Hepatocyte (in vitro differentiated cells): ENCODE data around the gene DOCK1. TPM values are rescaled to one million over a fixed set of nuclear protein-coding genes. Genes with fewer than 3 reads are reported as not detected.

ENCODE experiments used
- DNase-seq: peaks from one replicate; pipeline ENCODE4 v3.0.0-alpha.2; 2016; ENCODE audit warnings: low spot score
- H2AFZ ChIP-seq: fragments of 200-600 bp; sonication (generic); 2 replicates; pipeline ENCODE4 v1.6.0; 2016; ENCODE audit warnings: antibody characterized with exemption, mild to moderate bottlenecking
- H3K27ac ChIP-seq: fragments of 200-600 bp; sonication (generic); 2 replicates; pipeline ENCODE4 v1.5.1; 2016; ENCODE audit warnings: mild to moderate bottlenecking
- H3K27me3 ChIP-seq: fragments of 200-600 bp; sonication (generic); 2 replicates; pipeline ENCODE4 v1.6.1; 2016
- H3K36me3 ChIP-seq: fragments of 200-600 bp; sonication (generic); replicated peaks from 2 replicates; pipeline ENCODE4 v1.5.1; 2016; ENCODE audit warnings: low read depth; ENCODE audit not compliant: insufficient read depth
- H3K4me1 ChIP-seq: fragments of 200-600 bp; sonication (generic); 2 replicates; pipeline ENCODE4 v1.5.1; 2016; ENCODE audit warnings: mild to moderate bottlenecking, moderate library complexity; ENCODE audit not compliant: insufficient read depth
- H3K4me2 ChIP-seq: fragments of 200-600 bp; sonication (generic); 2 replicates; pipeline ENCODE4 v1.6.0; 2016
- H3K4me3 ChIP-seq: fragments of 200-600 bp; sonication (generic); 2 replicates; pipeline ENCODE4 v1.5.1; 2016; ENCODE audit warnings: mild to moderate bottlenecking
- H3K79me2 ChIP-seq: fragments of 200-600 bp; sonication (generic); 2 replicates; pipeline ENCODE4 v1.6.0; 2017; ENCODE audit warnings: mild to moderate bottlenecking
- H3K9me2 ChIP-seq: fragments of 200-600 bp; sonication (generic); replicated peaks from 2 replicates; pipeline ENCODE4 v1.6.0; 2017; ENCODE audit warnings: mild to moderate bottlenecking; ENCODE audit not compliant: insufficient read depth
- H3K9me3 ChIP-seq: fragments of 200-600 bp; sonication (generic); 2 replicates; pipeline ENCODE4 v1.5.1; 2016; ENCODE audit warnings: low read depth, mild to moderate bottlenecking
- H4K20me1 ChIP-seq: fragments of 200-600 bp; sonication (generic); 2 replicates; pipeline ENCODE4 v1.6.0; 2016; ENCODE audit warnings: mild to moderate bottlenecking; ENCODE audit not compliant: insufficient read depth, poor library complexity, severe bottlenecking
- EZH2 ChIP-seq: fragments of 200-600 bp; sonication (generic); IDR thresholded peaks from 2 replicates; pipeline ENCODE4 v1.6.1; 2016; ENCODE audit warnings: antibody characterized with exemption, mild to moderate bottlenecking, borderline replicate concordance
- EZH2phosphoT487 ChIP-seq: fragments of 200-600 bp; sonication (generic); IDR thresholded peaks from one replicate; pipeline ENCODE4 v1.6.1; 2018; ENCODE audit warnings: antibody characterized with exemption, mild to moderate bottlenecking, low read depth, moderate library complexity; ENCODE audit not compliant: unreplicated experiment, severe bottlenecking
- WGBS: methylation state at CpG from one replicate; pipeline ENCODE4 v1.1.6; 2016; ENCODE audit warnings: low lambda C conversion rate; ENCODE audit errors: missing lambda C conversion rate; 5-methylcytosine and 5-hydroxymethylcytosine counted together
- polyA plus RNA-seq: library from polyadenylated mRNA; unstranded; fragments of >200 nt; fragmentation: Nextera tagmentation; extraction: Ambion mirVana; gene quantifications from 2 replicates; pipeline ENCODE4 v1.2.1, GENCODE V29; 2016
- total RNA-seq: library from RNA; depleted of rRNA; stranded (reverse); fragments of >200 nt; gene quantifications from 2 replicates; pipeline ENCODE4 v1.2.3, GENCODE V29; 2014
- TF ChIP-seq, protein P1 (sequence below): fragments of 200-600 bp; sonication (generic); IDR thresholded peaks from 2 replicates; pipeline ENCODE4 v1.5.1; 2016; ENCODE audit warnings: antibody characterized with exemption, mild to moderate bottlenecking; ENCODE audit not compliant: poor library complexity

DOCK1 gene
- total and polyA plus RNA-seq, 2 experiments from 2014 or later: 16.0 to 55.5 TPM

DNA sequence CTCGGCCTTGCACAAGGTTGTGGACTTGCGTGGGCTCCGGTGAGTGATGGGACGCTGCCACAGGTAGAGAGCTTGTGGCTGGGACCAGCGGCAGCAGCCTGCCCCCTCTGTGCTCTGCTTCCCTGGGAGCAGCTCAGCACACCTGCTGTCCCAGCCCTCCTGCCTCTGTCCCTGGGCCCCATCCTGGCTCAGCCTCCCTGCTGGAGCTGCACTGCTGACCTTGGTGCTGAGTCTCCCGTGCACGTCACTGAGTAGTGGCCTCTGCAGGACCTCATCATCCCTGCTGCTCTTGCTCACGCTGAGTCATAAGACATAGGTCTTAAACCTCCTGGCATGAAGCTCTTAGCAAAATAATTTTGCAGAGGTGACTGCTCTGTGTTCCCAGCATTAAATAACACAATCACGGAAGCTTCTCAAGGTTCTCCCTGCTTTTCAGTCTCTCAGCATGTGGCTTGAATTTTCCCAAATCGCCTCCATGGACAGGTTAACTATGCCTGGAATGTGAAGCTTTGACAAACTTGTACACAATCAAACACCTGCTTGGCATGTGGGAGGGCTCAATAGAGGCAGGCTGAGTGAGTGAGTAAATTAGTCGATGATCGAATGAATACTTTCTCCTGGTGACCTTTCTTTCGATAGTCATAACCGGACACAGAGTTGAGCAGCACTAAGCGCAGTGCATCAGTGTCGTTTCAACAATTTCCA is 580.1 kb downstream of the DOCK1 start:
- no peak overlapping the region for H3K4me3 ChIP-seq
- H3K27me3 ChIP-seq: peaks cover 12% of the 10 kb centered on the region
- H3K27ac ChIP-seq: no peak overlapping the region
- H3K9me2 ChIP-seq: no peaks in the 10 kb centered on the region
- no peak overlapping the region for H2AFZ ChIP-seq
- no peak overlapping the region for H3K4me2 ChIP-seq
- H3K79me2 ChIP-seq: no peaks in the 10 kb centered on the region
- H4K20me1 ChIP-seq: no peaks in the 10 kb centered on the region
- no peaks in the 10 kb centered on the region for H3K9me3 ChIP-seq
- H3K4me1 ChIP-seq: no peaks in the 10 kb centered on the region
- H3K36me3 ChIP-seq: no peaks in the 10 kb centered on the region
- 72% methylated on average over 16 of the region's 16 CpGs for WGBS
- DNase-seq: peak; percentile 57
- TF ChIP-seq EZH2phosphoT487 (no peak), EZH2 (no peak)
- TF ChIP-seq, protein P1, sequence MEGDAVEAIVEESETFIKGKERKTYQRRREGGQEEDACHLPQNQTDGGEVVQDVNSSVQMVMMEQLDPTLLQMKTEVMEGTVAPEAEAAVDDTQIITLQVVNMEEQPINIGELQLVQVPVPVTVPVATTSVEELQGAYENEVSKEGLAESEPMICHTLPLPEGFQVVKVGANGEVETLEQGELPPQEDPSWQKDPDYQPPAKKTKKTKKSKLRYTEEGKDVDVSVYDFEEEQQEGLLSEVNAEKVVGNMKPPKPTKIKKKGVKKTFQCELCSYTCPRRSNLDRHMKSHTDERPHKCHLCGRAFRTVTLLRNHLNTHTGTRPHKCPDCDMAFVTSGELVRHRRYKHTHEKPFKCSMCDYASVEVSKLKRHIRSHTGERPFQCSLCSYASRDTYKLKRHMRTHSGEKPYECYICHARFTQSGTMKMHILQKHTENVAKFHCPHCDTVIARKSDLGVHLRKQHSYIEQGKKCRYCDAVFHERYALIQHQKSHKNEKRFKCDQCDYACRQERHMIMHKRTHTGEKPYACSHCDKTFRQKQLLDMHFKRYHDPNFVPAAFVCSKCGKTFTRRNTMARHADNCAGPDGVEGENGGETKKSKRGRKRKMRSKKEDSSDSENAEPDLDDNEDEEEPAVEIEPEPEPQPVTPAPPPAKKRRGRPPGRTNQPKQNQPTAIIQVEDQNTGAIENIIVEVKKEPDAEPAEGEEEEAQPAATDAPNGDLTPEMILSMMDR: no peak

DNA sequence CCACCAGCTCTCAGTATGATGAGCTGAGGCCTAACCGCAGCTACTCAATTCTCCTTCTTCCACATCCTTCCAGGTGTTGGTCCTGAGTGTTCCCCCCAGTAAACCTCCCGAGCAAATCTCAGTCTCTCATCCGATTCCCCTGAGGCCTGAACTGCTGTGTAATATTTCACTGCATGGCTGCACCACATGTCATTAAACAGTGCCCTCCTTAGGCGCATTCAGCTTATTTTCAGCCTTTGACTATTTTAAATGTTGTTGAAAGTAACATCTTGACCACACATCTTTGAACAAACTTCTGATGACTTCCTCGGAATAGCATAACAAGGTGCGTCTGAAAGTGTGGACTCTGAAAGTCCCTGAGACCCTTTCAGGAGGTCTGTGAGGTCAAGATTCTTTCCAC is 581.1 kb downstream of the DOCK1 start:
- H3K79me2 ChIP-seq: no peaks in the 10 kb centered on the region

DNA sequence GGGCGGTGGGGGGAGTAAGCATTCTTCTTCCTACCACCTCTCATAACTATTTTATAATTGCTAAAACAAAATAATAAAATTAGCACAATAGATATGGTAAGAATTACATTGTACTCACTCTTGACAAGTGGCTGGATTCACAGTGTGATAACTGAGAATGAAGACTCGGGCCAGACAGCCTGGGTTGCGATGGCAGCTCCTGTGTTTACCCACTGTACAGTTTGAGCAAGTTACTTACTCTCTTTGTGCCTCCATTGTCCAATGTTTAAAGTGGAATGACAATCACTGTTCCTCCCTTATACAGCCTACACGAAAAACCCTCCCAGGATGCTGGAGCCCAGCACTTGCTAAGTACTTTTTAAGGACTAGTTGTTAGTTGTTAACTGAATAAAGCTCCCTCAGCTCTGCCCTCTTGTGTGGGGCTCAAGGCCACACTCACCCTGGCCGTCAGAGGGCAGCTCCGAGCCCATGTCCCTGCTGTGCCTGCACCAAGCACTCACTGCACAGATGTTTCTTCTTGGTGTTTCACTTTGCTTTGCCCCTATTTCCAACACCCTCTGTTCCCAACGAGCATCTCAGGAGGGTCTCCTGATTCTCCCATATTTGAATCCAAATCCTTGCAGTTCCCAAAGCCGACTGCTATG is 587.5 kb downstream of the DOCK1 start:
- H3K4me1 ChIP-seq: no peaks in the 10 kb centered on the region
- H3K4me3 ChIP-seq: no peak overlapping the region
- no peak overlapping the region for H3K4me2 ChIP-seq
- H2AFZ ChIP-seq: no peak overlapping the region
- H3K9me2 ChIP-seq: no peaks in the 10 kb centered on the region
- H3K79me2 ChIP-seq: no peaks in the 10 kb centered on the region
- no peaks in the 10 kb centered on the region for H3K36me3 ChIP-seq
- no peaks in the 10 kb centered on the region for H4K20me1 ChIP-seq
- H3K27me3 ChIP-seq: no peaks in the 10 kb centered on the region
- no peak for TF ChIP-seq EZH2phosphoT487
- no peak for TF ChIP-seq EZH2
- TF ChIP-seq, protein P1: no peak
- H3K27ac ChIP-seq: no peak overlapping the region
- no peaks in the 10 kb centered on the region for H3K9me3 ChIP-seq
- DNase-seq: no peak
- WGBS: 52% methylated on average over 8 of the region's 8 CpGs

More for the DNA sequence above, 581.1 kb downstream of the DOCK1 start:
- TF ChIP-seq EZH2: no peak
- TF ChIP-seq, protein P1: no peak
- no peak for TF ChIP-seq EZH2phosphoT487
- H3K4me1 ChIP-seq: no peaks in the 10 kb centered on the region
- H2AFZ ChIP-seq: no peak overlapping the region
- H4K20me1 ChIP-seq: no peaks in the 10 kb centered on the region
- no peak overlapping the region for H3K27ac ChIP-seq
- H3K4me3 ChIP-seq: no peak overlapping the region
- DNase-seq: no peak
- H3K9me2 ChIP-seq: no peaks in the 10 kb centered on the region
- H3K9me3 ChIP-seq: no peaks in the 10 kb centered on the region
- H3K4me2 ChIP-seq: no peak overlapping the region
- H3K27me3 ChIP-seq: peaks cover 1% of the 10 kb centered on the region
- 86% methylated on average over 6 of the region's 6 CpGs for WGBS
- H3K36me3 ChIP-seq: no peaks in the 10 kb centered on the region
